A673 (cell line): ENCODE data around the gene FGD4.

Source experiments
- CTCF ChIP-seq: fragments of 300-800, 200-600 bp; sonication (generic); conservative IDR thresholded peaks from 2 replicates; pipeline ENCODE4 v1.5.1; 2017; ENCODE audit warnings: low read depth, mild to moderate bottlenecking, antibody characterized with exemption, low read length, moderate library complexity, mixed read lengths
- EZH2 ChIP-seq: fragments of 200-600 bp; sonication (generic); IDR thresholded peaks from 2 replicates; pipeline ENCODE4 v1.6.1; 2017; ENCODE audit warnings: borderline replicate concordance, low read depth, mild to moderate bottlenecking, mixed read lengths, antibody characterized with exemption, low read length; ENCODE audit not compliant: poor library complexity, severe bottlenecking

GRCh38 chr12:32470936-32471470 lies 71.6 kb downstream of the FGD4 start:
- TF ChIP-seq EZH2 = no peak
- TF ChIP-seq CTCF = no peak
